ENCODE results near the gene CST3.
A peak's percentile ranks its signal among the peaks of the same experiment; 100 is the strongest.
"Not testable (repeated sequence)": the region's sequence is repeated elsewhere in the genome, so short reads cannot be mapped to it uniquely, and the experiment has no call there.

Gene CST3

DNA sequence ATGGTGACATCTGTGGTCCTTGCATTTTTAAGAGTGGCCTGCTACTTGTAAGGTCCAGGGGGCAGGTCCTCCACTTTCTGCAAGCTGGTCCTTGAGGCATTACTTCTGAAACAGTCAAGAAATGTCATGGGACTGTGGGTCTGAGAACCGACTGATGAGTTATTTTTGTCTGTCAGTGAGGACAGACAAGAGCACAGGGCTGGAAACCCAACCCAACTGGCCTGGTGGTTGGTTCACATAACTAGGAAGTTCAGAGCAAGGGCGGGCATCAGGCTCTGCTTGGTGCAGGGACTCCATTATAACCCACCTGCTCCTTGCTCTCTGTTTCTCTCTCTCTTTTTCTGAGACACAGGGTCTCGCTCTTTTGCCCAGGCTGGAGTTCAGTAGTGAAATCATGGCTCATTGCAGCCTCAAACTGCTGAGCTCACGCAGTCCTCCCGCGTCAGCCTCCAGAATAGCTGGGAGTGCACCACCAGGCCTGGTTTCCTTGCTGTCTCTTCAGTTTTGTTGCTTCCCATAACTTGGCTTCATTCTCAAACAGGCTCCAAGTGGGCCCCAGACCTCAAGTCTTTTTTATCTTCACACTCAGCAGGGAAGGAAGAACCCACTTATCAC lies 9.2 kb downstream of the CST3 start:
- no peak for DNase-seq (ENCODE audit: low spot score)

- DNase-seq (ENCODE audit: low spot score) = no peak
These were observed 10.3 kb downstream of the CST3 start for GRCh38 chr20:23627501-23627900.

DNA sequence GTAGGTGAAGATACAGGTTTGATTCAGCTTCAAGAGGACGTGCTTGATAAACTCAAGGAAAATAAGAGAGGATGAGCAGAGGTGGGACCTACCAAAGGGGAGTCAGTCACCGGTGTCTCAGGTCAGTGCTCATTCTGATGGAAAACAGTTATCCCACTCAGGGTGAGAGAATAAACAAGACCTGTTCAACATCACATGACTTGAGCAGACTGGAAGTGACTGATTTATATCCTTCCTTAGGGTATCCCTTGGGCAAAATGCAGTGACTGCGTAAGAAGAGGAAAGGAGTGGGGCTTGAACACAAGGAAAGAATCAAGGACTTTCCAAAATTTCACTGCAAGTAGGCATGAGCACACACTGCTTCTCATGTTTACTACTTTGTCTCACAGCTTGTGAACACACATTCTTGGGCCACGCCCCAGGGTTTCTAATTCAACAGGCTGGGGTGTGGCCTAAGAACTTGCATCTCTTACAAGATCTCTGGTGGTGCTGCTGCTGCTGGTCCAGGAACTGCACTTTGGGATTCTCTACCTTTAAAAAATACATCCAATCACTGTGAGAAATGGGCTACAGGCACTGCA lies 11.6 kb downstream of the CST3 start:
- DNase-seq (ENCODE audit: low spot score) = no peak

DNA sequence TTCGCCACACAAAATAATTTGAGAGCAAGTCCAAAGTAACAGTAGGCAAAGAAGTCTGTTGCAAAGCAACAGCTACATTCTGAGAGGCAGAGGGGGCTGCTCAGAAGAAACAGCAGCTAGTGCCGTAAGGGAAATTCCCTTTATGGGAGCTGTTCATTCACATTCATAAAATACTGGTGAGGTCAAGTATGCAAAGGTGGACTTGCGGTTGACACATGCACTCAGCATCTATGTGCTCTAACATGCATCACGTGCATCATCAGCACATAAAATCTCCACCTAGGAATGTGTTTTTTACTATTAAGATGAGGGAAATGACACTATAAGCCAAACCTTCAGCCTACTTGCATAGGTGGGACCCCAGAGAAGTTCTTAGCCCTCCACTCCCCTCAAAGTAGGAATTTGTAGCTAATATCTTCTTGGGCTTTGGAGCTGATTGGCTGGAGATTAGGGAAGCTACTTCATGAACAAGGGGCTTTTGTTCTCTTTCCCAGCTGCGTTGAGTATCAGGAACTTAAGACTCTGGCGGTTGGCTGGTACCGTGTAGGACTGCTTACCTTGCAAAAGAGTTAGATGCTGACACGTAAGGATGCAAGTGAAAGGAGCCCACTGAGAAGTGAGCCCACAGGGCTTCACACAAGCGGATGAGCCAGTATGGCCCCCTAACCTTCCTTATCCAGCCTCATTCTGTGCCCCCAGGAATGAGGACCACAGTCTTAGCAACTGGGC lies 12.4 kb downstream of the CST3 start:
- no peak for DNase-seq (ENCODE audit: low spot score)

- no peak for DNase-seq (ENCODE audit: low spot score)
These were observed 13.4 kb downstream of the CST3 start for GRCh38 chr20:23624324-23624691.

- DNase-seq (ENCODE audit: low spot score) = no peak
These were observed 14.0 kb downstream of the CST3 start for GRCh38 chr20:23623666-23624323.

GRCh38 chr20:23622839-23623343 lies 14.9 kb downstream of the CST3 start:
- peak; percentile 79 for DNase-seq (ENCODE audit: low spot score)

GRCh38 chr20:23622401-23622800 lies 15.4 kb downstream of the CST3 start:
- DNase-seq (ENCODE audit: low spot score) = not testable (repeated sequence)

GRCh38 chr20:23620670-23621386 lies 16.9 kb downstream of the CST3 start:
- DNase-seq (ENCODE audit: low spot score) = not testable (repeated sequence)

GRCh38 chr20:23614163-23614562 lies 23.6 kb downstream of the CST3 start:
- DNase-seq (ENCODE audit: low spot score) = no peak

DNA sequence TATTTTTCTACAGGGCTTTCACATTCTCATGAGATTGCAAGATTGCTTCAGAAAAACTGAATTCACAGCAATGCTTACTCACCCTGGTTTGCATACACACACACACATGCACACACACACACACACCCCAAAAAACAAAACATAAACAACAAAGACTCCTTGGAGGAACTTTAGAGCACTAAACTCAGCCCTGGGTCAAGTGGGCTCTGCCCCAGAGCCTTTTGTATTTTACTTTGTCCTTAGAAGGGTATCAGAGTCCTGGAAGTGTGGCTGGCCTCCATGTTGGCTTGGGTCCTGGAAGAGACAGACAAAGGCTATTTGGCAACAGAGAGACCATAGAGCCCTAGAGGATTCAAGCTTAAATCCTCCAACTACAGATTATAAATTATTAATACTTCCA lies 24.1 kb downstream of the CST3 start:
- DNase-seq (ENCODE audit: low spot score) = no peak

DNA sequence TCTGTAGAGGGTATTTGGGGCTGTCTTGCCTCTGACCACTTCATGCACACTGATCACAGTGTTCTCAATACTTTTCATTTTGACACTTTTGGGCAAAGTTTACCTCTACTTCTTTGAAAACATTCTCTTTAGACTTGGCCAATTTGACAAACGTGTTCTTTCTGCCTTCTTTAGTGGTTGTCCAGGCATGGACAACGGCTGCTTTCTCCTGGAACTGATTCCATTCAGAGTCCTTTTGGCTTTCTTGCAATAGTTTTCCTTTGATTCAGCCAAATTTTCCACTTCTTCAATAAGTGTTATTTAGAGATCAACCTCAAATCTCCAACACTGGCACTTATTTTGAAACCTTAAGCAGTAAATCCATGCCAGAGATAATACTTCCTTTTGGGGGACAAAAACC lies 25.4 kb downstream of the CST3 start:
- no peak for DNase-seq (ENCODE audit: low spot score)

DNA sequence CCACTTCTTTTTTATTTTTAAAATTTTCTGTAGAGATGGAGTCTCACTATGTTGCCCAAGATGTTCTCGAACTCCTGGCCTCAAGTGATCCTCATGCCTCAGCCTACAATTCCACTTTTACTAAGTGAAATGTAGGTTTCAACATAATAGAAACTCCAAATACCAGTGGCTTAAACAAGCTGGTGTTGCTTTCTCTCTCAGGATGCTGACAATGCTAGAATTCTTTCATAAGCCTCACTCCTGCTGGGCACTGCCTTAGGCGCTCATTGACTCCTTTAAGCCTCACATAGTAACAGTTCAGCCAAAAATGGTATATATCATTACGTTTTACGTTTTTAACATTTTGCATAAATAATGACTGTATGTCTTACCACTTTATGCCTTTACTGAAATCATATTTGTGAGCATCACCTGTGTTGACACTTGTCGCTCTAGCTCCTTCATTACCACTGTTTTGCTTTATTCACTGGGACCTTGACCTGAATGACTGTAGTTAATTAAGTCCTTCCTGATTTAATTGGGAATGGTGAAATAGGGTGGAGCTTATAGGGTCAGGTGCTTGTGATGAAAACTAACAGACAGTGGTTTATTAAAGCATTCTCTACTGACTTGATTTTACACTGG lies 28.2 kb downstream of the CST3 start:
- DNase-seq (ENCODE audit: low spot score) = no peak

DNA sequence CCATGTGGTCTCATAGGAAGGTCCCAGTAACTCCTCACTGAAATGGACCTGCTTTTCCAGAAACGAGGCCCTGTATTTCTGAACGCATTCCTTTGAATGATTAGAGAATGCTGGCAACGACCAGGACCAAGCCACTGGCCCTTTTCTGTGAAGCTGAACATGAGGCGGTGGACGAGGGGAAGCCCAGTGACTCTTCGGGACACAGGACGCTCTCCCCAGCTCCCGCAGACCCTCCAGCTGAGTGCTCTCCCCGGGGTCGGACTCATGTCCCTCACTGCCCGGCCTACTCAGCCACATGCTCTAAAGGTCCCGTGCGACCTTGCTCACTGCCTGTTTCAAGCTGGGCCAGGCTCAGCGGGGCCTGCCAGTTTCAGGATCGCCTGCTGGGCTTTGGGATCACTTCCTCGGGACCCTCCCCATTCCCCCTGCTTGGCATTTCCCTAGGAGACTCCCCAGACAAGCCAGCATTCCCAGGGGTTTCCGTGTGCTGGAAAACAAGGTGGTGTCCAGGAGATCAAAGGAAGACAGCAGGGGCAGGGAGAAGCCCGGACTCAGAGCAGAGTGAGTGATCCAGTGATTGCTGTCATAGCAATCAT lies 29.4 kb downstream of the CST3 start:
- DNase-seq (ENCODE audit: low spot score) = no peak

- no peak for DNase-seq (ENCODE audit: low spot score)
These were observed 30.1 kb downstream of the CST3 start for GRCh38 chr20:23607497-23608245.

- DNase-seq (ENCODE audit: low spot score) = peak; percentile 82
These were observed 31.1 kb downstream of the CST3 start for GRCh38 chr20:23606652-23607049.

- no peak for DNase-seq (ENCODE audit: low spot score)
These were observed 31.7 kb downstream of the CST3 start, which contains the start of gene CST9 for GRCh38 chr20:23605867-23606651. Gene CST9, minus strand, starts transcription at chr20:23605917. Its CDS starts 53 bp downstream, at chr20:23605864.

DNA sequence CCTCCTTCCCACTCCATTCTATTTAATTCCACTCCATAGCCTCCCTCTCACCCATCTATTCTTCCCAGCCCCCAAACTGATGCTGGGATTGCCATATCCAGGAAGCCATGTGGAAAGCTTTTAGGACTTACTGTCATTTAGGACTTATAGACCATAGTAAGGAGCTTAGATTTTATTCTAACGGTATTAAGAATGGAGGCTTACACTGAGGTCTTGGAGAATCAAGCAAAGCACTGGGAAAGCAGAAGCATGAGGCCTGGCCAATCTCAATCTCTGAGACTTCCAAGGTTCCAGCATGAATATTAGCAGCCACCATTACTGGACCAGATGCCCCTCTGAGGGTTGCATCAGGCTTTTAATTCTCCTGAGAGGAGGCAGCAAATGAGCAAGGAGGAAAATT lies 33.4 kb downstream of the CST3 start:
- no peak for DNase-seq (ENCODE audit: low spot score)

- no peak for DNase-seq (ENCODE audit: low spot score)
These were observed 34.4 kb downstream of the CST3 start for GRCh38 chr20:23603321-23603720.

- DNase-seq (ENCODE audit: low spot score) = no peak
These were observed 35.1 kb downstream of the CST3 start for GRCh38 chr20:23602699-23603098.
